LNCaP clone FGC (cell line): ENCODE measurements around the gene ADCY6.

ENCODE experiments used
- DNase-seq: peaks from one replicate; pipeline ENCODE4 v3.0.0-alpha.2; 2011; ENCODE audit warnings: low read depth
- H3K4me3 ChIP-seq: 2 replicates; pipeline ENCODE4 v1.5.1; 2011; ENCODE audit warnings: mild to moderate bottlenecking, low read depth, low read length, control low read depth
- CTCF ChIP-seq: IDR thresholded peaks from 2 replicates; pipeline ENCODE4 v1.5.1; 2012; ENCODE audit warnings: mild to moderate bottlenecking; ENCODE audit not compliant: control insufficient read depth, insufficient read depth; ENCODE audit errors: extremely low read depth

Gene ADCY6

GRCh38 chr12:48768736-48769135 is 20.2 kb downstream of the ADCY6 start:
- no peak for DNase-seq
- no peak overlapping the region for H3K4me3 ChIP-seq
- no peak for TF ChIP-seq CTCF

GRCh38 chr12:48768147-48768546 is 20.7 kb downstream of the ADCY6 start:
- no peak for TF ChIP-seq CTCF
- DNase-seq: no peak
- no peak overlapping the region for H3K4me3 ChIP-seq

DNA sequence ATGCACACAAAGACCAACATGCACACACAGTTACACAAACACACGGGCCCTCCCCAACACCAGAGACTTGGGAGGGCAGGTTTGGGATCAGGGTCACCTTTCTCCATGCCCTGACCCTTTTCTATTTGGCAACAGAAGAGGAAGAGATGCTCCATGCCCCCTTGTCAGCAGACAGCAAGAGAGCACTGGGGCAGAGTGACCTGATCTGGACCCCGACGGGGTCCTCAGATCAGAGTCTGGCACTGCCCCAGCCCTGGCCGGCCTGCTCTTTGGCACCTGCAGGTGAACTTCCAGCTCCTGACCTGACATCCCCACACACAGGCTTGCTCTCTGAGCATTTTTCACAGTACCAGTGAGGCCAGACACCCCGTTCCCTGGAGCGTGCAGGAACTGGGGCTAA is 21.4 kb downstream of the ADCY6 start:
- DNase-seq: no peak
- H3K4me3 ChIP-seq: no peak overlapping the region
- TF ChIP-seq CTCF: no peak

- H3K4me3 ChIP-seq: no peak overlapping the region
- TF ChIP-seq CTCF: no peak
- DNase-seq: no peak
Measured at GRCh38 chr12:48767047-48767446, 21.8 kb downstream of the ADCY6 start.

GRCh38 chr12:48765753-48766162 is 23.1 kb downstream of the ADCY6 start:
- no peak for TF ChIP-seq CTCF
- H3K4me3 ChIP-seq: no peak overlapping the region
- DNase-seq: no peak

- no peak overlapping the region for H3K4me3 ChIP-seq
- no peak for TF ChIP-seq CTCF
- no peak for DNase-seq
Measured at GRCh38 chr12:48764521-48764920, 24.4 kb downstream of the ADCY6 start.

GRCh38 chr12:48758737-48759136 is 30.2 kb downstream of the ADCY6 start:
- DNase-seq: no peak
- TF ChIP-seq CTCF: no peak
- H3K4me3 ChIP-seq: no peak overlapping the region
